Breast epithelium (tissue), 3 donors: ENCODE measurements around the gene ESPN.

Source experiments
- POLR2AphosphoS5 ChIP-seq, 3 donors: sonication (generic); formaldehyde crosslinking; IDR thresholded peaks; one replicate each; pipeline ENCODE4 v1.6.1; 2017; ENCODE audit warnings: antibody characterized with exemption in 3 of 3
- TF ChIP-seq, protein P1 (sequence below), 3 donors: fragments of 450-650 bp; IDR thresholded peaks; one replicate each; pipeline ENCODE4 v1.5.1; 2016 to 2017; ENCODE audit warnings: antibody characterized with exemption in 3 of 3, mild to moderate bottlenecking in 3 of 3, moderate library complexity in 3 of 3

DNA sequence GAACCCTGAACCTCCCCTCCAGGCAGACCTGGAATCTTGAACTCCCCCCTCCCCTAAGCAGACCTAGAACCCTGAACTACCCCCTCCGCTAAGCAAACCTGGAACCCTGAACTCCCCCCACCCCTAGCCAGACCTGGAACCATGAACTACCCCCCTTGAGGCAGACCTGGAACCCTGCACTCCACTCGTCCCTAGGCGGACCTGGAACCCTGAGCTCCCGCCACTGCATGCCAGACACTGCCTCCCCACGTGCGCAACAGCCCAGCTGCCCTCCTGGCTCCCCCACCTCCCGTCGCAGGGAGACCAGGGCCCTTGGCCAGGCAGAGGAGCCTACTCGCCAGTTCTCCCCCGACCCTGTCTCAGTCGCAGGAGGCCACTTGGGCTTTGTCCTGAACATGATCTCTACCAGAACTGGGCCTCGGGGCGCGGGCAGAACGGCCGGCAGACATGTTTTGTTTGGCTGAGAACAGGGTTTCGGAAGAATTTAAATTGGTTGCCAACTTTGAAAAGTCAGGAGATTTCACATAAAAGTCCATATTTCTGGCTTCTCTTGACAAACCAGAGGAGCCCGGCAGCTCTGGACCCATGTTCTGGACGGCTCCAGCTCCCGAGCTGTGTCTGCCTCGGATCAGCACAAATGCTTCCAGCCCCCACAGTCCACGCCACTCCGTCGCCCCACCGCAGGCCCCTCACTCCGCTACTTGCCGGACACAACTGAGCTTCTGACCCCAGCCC lies 76.1 kb downstream of the ESPN start:
- TF ChIP-seq, protein P1, sequence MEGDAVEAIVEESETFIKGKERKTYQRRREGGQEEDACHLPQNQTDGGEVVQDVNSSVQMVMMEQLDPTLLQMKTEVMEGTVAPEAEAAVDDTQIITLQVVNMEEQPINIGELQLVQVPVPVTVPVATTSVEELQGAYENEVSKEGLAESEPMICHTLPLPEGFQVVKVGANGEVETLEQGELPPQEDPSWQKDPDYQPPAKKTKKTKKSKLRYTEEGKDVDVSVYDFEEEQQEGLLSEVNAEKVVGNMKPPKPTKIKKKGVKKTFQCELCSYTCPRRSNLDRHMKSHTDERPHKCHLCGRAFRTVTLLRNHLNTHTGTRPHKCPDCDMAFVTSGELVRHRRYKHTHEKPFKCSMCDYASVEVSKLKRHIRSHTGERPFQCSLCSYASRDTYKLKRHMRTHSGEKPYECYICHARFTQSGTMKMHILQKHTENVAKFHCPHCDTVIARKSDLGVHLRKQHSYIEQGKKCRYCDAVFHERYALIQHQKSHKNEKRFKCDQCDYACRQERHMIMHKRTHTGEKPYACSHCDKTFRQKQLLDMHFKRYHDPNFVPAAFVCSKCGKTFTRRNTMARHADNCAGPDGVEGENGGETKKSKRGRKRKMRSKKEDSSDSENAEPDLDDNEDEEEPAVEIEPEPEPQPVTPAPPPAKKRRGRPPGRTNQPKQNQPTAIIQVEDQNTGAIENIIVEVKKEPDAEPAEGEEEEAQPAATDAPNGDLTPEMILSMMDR (IDR thresholded peaks at IDR 0.05), result no peak
- no peak for TF ChIP-seq POLR2AphosphoS5 (IDR thresholded peaks at IDR 0.05)
